SU-DHL-6 (cell line): ENCODE measurements around the gene HIGD2B.

Source experiments
- H2AFZ ChIP-seq: fragments of 200-600 bp; sonication (generic); 2 replicates; pipeline ENCODE4 v1.6.1; 2014; ENCODE audit warnings: low read depth, mild to moderate bottlenecking, moderate library complexity, mixed read lengths, antibody characterized with exemption, low read length; ENCODE audit not compliant: severe bottlenecking
- H3F3A ChIP-seq: fragments of 200-600 bp; shearing (Covaris generic); 2 replicates; pipeline ENCODE4 v1.6.0; 2016; ENCODE audit warnings: antibody characterized with exemption, mild to moderate bottlenecking; ENCODE audit not compliant: insufficient read depth
- H3K27ac ChIP-seq: fragments of 200-600 bp; sonication (generic); 2 replicates; pipeline ENCODE4 v1.5.1; 2016; ENCODE audit warnings: low read depth, mild to moderate bottlenecking, low read length, moderate library complexity, mixed read lengths
- H3K27me3 ChIP-seq: fragments of 200-600 bp; sonication (generic), shearing (Covaris generic); 2 replicates; pipeline ENCODE4 v1.6.0; 2014; ENCODE audit warnings: mild to moderate bottlenecking, low read length
- H3K36me3 ChIP-seq: fragments of 200-600 bp; sonication (generic); 2 replicates; pipeline ENCODE4 v1.6.1; 2014; ENCODE audit warnings: mild to moderate bottlenecking, low read length, mixed read lengths
- H3K4me2 ChIP-seq: fragments of 300-600, 200-600 bp; shearing (Covaris generic), sonication (generic); 2 replicates; pipeline ENCODE4 v1.6.0; 2014; ENCODE audit warnings: low read length, low read depth, mild to moderate bottlenecking; ENCODE audit not compliant: poor library complexity, severe bottlenecking
- H3K4me3 ChIP-seq: fragments of 200-600 bp; sonication (generic); 2 replicates; pipeline ENCODE4 v1.5.1; 2014; ENCODE audit warnings: antibody characterized with exemption, low read length, mild to moderate bottlenecking, mixed read lengths; ENCODE audit not compliant: insufficient read depth, poor library complexity, severe bottlenecking
- H3K79me2 ChIP-seq: fragments of 200-600 bp; sonication (generic); 2 replicates; pipeline ENCODE4 v1.6.1; 2014; ENCODE audit warnings: mild to moderate bottlenecking, low read length, moderate library complexity; ENCODE audit not compliant: insufficient read depth
- H3K9ac ChIP-seq: fragments of 200-600 bp; sonication (generic); 2 replicates; pipeline ENCODE4 v1.7.0; 2014; ENCODE audit warnings: mild to moderate bottlenecking, low read length
- H3K9me2 ChIP-seq: fragments of 200-600 bp; sonication (generic); replicated peaks from 2 replicates; pipeline ENCODE4 v1.6.1; 2014; ENCODE audit warnings: low read length; ENCODE audit not compliant: insufficient read depth
- H3K9me3 ChIP-seq: fragments of 200-600 bp; sonication (generic); 2 replicates; pipeline ENCODE4 v1.6.1; 2014; ENCODE audit warnings: low read length, mixed read lengths; ENCODE audit not compliant: insufficient read depth
- H4K20me1 ChIP-seq: fragments of 200-600 bp; sonication (generic); 2 replicates; pipeline ENCODE4 v1.6.1; 2014; ENCODE audit warnings: low read depth, mild to moderate bottlenecking, antibody characterized with exemption, low read length, moderate library complexity, mixed read lengths
- EZH2phosphoT487 ChIP-seq: fragments of 200-600 bp; sonication (generic), shearing (Covaris generic); conservative IDR thresholded peaks from 2 replicates; pipeline ENCODE4 v1.6.1; 2018; ENCODE audit warnings: mild to moderate bottlenecking, antibody characterized with exemption, low read length, moderate library complexity, mixed read lengths
- TF ChIP-seq, protein P1 (sequence below): fragments of 200-600 bp; sonication (generic); IDR thresholded peaks from one replicate; pipeline ENCODE4 v1.5.1; 2017; ENCODE audit warnings: antibody characterized with exemption, mild to moderate bottlenecking, low read length, moderate library complexity; ENCODE audit not compliant: insufficient read depth, poor library complexity, severe bottlenecking

HIGD2B gene

DNA sequence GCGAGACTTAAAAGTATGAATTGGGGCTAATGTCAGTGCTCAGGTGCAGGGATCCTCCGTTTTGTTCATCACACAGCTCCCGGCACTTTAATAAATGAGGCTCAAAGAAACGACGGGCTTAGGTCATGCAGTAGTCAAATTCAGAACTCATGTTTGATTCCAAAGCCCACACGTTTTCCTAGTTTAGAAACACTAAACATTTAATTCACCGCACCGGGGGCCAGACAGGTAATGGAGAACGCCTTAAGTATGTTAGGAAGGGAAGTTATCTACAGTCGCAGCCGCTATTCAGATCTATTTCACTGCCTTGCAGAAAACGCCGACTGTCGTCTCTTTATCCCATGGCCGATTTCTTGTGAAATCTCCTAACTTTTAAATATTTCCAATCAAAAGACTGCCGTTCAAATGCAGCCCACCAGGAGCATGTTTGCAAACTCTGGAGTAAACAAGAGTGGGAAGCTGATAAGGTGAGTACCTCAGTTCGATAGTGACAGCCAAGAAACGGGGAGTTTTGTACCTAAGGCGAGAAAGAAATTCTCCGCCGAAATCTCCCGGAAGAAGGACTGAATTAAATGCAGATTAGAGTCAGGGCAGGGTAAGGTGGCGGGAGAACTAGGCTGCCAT is 569 bp downstream of the HIGD2B start:
- H3K4me3 ChIP-seq: peak overlapping the region; percentile 65
- no peaks in the 10 kb centered on the region for H3K9me2 ChIP-seq
- peak overlapping the region; percentile 44 for H3K27ac ChIP-seq
- TF ChIP-seq, protein P1, sequence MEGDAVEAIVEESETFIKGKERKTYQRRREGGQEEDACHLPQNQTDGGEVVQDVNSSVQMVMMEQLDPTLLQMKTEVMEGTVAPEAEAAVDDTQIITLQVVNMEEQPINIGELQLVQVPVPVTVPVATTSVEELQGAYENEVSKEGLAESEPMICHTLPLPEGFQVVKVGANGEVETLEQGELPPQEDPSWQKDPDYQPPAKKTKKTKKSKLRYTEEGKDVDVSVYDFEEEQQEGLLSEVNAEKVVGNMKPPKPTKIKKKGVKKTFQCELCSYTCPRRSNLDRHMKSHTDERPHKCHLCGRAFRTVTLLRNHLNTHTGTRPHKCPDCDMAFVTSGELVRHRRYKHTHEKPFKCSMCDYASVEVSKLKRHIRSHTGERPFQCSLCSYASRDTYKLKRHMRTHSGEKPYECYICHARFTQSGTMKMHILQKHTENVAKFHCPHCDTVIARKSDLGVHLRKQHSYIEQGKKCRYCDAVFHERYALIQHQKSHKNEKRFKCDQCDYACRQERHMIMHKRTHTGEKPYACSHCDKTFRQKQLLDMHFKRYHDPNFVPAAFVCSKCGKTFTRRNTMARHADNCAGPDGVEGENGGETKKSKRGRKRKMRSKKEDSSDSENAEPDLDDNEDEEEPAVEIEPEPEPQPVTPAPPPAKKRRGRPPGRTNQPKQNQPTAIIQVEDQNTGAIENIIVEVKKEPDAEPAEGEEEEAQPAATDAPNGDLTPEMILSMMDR: no peak
- no peak for TF ChIP-seq EZH2phosphoT487
- H2AFZ ChIP-seq: peak overlapping the region; percentile 89
- peak overlapping the region; percentile 67 for H3K9ac ChIP-seq
- H3K27me3 ChIP-seq: no peaks in the 10 kb centered on the region
- H3K36me3 ChIP-seq: no peaks in the 10 kb centered on the region
- peaks cover 8% of the 10 kb centered on the region; the same call in 1 of the 2 replicates for H3F3A ChIP-seq
- H3K9me3 ChIP-seq: no peaks in the 10 kb centered on the region
- no peaks in the 10 kb centered on the region for H3K79me2 ChIP-seq
- H3K4me2 ChIP-seq: peak overlapping the region; percentile 88
- H4K20me1 ChIP-seq: no peaks in the 10 kb centered on the region

DNA sequence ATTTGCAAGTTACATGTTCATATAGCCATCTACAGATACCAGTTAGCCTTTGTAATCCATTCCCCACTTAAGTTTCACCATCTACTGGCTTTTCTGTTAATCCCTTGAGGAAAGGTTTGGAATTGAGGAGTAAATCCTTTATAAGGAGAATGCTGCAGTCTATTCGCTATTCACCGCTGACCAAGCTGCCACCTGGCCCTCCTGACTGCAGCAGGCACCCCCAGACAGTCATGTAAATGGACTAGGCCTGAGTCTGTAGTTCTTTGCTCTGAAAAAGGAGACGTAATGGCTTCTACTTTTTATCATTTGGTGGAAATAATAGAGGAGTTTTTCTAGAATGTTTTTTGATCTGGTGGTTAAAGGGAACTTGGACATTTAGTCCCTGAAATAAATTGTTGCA is 3.2 kb downstream of the HIGD2B start:
- TF ChIP-seq EZH2phosphoT487: no peak
- TF ChIP-seq, protein P1: no peak
- H3K27me3 ChIP-seq: no peaks in the 10 kb centered on the region
- no peaks in the 10 kb centered on the region for H3K9me2 ChIP-seq
- no peaks in the 10 kb centered on the region for H3F3A ChIP-seq
- no peak overlapping the region for H3K27ac ChIP-seq
- no peak overlapping the region for H3K9ac ChIP-seq
- H3K4me3 ChIP-seq: no peak overlapping the region
- no peak overlapping the region for H2AFZ ChIP-seq
- no peaks in the 10 kb centered on the region for H3K9me3 ChIP-seq
- H3K4me2 ChIP-seq: no peak overlapping the region
- H3K79me2 ChIP-seq: no peaks in the 10 kb centered on the region
- H3K36me3 ChIP-seq: no peaks in the 10 kb centered on the region
- H4K20me1 ChIP-seq: no peaks in the 10 kb centered on the region

DNA sequence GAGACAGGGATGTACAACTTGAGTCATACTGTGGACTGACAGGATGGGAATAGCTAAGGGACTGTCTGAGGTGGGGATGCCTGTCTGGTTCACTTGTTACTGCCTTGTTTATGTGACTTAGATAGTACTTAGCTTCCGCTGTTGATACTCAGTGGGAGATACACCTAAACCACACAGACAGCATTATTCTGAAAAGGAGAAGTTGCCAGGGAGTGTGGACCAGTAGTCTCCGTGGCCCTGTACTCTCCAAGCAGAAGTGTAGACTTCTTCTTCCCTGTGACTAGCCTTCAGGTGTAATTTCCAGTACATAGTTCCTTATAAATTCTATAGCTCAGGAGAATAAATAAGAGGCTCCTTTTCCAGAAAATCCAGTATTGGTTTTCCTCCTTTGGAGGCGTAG is 5.1 kb downstream of the HIGD2B start:
- Histone ChIP-seq H3K4me3 (no peak overlapping the region), H2AFZ (no peak overlapping the region), H3K9me2 (no peaks in the 10 kb centered on the region), H3K4me2 (no peak overlapping the region), H3K27me3 (no peaks in the 10 kb centered on the region), H3K9ac (no peak overlapping the region), H3K79me2 (no peaks in the 10 kb centered on the region), H4K20me1 (no peaks in the 10 kb centered on the region), H3K27ac (no peak overlapping the region), H3K36me3 (no peaks in the 10 kb centered on the region), H3K9me3 (no peaks in the 10 kb centered on the region), H3F3A (no peaks in the 10 kb centered on the region)
- TF ChIP-seq, protein P1: no peak
- TF ChIP-seq EZH2phosphoT487: no peak

DNA sequence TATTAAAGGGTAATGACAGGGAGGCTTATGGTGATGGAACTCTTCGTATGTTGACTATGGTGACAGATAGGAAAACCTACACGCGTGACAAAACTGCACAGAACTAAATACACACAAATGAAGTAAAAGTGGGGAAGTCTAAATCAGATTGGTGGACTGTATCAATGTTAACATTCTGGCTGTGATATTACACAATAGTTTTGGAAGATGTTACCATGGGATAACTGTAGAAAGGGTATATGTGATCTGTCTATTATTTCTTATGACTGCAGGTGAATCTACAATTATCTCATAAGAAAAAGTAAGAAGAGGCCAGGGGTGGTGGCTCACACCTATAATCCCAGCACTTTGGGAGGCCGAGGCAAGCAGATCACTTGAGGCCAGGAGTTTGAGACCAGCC is 9.1 kb downstream of the HIGD2B start:
- no peak overlapping the region for H3K4me2 ChIP-seq
- no peaks in the 10 kb centered on the region for H3K36me3 ChIP-seq
- H3K4me3 ChIP-seq: no peak overlapping the region
- H3K27me3 ChIP-seq: no peaks in the 10 kb centered on the region
- no peak overlapping the region for H3K9ac ChIP-seq
- TF ChIP-seq EZH2phosphoT487: no peak
- TF ChIP-seq, protein P1: no peak
- H4K20me1 ChIP-seq: no peaks in the 10 kb centered on the region
- H3K79me2 ChIP-seq: no peaks in the 10 kb centered on the region
- H3K9me2 ChIP-seq: no peaks in the 10 kb centered on the region
- H3K9me3 ChIP-seq: no peaks in the 10 kb centered on the region
- H2AFZ ChIP-seq: no peak overlapping the region
- H3K27ac ChIP-seq: no peak overlapping the region
- no peaks in the 10 kb centered on the region for H3F3A ChIP-seq
